ENCODE data around the gene KCNA5.

Gene KCNA5

DNA sequence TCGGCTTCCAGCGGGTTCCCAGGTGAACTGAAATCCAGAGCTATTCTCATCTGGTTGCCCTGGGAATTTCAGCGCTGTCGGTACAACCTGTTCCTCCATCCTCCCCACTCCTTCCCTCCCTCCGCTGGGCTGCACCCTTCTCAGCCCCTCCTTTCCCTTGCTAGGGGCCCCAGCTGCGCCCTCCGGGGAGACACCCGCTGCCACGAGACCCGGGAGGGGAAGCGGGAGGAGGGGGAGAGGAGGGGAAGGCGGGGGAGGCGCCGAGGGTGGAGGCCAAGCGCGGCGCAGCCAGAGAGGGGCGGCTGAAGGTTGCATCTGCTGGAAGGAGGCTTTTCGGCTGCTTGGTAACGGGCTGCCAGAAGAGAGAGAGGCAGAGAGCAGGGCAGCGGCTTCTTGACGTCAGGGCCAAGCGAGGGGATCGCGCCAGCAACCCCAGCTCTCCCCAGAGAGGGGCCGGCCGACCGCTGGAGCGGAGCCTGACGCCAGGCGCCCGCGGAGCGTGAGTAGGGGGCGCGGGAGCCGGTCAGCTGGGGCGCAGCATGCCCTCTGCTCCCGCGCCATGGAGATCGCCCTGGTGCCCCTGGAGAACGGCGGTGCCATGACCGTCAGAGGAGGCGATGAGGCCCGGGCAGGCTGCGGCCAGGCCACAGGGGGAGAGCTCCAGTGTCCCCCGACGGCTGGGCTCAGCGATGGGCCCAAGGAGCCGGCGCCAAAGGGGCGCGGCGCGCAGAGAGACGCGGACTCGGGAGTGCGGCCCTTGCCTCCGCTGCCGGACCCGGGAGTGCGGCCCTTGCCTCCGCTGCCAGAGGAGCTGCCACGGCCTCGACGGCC lies at the start of gene KCNA5:
KCNA5 (plus strand) TSS at position 291 of the 831 bp plus-strand sequence; CDS start at position 560, 269 bp downstream.
- no peak for DNase-seq (ENCODE audit: low read depth, low spot score)

DNA sequence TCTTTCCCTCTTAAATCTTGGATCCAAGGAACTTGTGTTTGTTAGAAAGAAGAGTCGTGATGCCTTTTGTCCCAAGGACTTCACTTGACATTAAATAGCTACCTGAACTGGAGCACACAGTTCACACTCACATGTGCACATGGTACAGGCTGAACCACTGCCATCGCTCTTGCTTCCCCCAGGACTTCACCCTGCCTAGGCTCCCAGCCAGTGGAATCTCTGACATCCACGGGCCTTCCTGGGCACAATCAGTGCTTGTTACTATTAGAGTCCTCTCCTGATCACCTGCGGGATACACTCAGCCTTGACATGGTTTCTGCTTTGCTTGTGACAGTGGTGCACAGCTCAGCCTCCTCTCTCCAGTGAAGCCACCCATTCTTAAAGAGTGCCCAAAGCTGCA lies 49.1 kb upstream of the KCNA5 start:
- DNase-seq (ENCODE audit: low read depth, low spot score) = no peak

DNA sequence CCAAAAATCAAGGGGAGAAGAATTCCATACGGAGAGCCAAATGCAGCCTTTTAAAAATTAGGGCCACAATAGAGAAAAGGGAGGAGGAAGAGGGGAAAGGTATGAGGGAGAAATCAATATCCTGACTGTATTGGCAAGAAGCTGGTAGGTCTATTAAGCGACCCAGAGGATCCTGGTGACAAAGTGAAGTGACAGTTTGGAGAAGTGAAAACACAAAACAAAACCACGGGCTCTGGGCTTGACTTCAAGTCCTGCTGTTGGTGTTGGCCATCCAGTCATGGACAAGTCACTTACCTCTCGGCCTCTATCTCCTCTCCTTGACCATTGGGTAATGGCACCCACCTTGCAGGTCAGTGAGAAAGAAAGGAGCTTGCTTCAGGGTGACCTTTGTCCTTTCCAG lies 47.0 kb upstream of the KCNA5 start:
- DNase-seq (ENCODE audit: low read depth, low spot score) = no peak

DNA sequence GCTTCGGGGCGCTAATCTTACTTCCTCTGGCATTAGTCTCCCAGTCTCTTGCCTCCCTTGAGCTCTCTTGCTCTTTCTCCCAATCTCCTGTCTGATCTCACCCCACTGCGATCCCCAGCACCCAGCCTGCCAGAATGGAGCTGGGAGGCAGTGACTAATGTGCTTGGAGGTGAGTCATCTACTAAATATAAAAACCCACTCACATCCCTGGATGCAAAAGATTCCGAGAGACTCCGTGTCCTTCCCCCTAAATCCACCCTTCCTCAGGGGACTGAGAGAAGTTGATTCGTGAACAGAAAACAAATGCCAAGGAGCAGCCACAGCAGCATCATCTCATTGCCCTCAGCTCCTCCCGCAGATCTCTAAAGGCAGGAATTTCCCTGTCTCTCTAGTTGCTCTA lies 45.7 kb upstream of the KCNA5 start:
- DNase-seq (ENCODE audit: low read depth, low spot score) = no peak

DNA sequence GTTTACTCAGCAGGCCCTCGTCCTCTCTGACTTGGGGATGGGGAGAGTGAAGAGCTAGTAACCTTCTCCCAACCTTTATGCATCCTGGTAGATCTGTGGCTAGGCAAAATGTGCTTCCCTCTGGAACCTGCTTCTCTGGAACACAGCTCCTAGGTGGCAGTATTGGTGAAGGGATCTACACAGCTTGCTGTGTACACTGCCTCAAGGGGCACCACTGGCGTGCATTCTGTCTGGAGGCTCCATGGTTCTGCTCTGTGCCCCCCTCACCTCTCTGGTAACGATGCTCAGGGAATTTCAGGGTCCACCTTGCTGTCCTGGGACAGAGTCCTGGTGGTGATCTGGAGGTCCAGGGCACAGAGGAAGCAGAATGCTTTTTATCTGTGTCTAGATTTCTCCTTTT lies 43.5 kb upstream of the KCNA5 start:
- DNase-seq (ENCODE audit: low read depth, low spot score) = no peak

DNA sequence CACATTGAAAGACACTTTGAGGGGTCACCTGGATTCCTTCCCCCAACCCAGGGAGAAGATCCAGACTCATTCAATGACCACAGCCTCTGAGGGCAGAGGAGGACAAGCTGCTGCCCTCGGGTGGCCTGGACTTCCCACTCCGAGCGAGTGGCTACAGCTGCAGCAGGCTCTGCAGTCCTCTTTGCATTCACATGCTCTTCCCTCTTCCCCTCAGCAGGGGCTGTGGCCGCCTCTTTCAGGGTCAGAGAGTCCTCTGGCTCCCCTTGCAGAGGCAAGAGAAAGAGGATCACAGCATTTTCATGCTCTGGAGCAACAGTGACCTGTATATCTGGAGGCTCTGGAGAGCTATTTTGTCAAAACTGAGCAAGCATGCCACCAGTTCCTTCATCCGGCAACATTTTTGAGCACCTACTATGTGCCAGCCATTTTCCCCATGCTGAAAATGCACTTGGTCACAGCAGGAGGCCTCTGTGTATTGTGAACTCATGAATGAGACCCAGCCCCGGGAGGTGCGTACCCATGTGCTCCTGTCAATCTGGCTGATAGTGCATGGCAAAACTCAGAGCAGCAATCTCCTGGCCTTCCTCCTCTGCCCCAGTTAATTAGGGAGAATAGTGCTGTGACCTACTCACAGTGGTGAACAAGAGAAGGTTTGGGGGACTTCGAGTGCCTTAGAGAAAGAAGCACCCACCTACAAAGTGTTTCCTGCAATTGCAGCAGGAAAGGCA lies 42.9 kb upstream of the KCNA5 start:
- DNase-seq (ENCODE audit: low read depth, low spot score) = no peak

DNA sequence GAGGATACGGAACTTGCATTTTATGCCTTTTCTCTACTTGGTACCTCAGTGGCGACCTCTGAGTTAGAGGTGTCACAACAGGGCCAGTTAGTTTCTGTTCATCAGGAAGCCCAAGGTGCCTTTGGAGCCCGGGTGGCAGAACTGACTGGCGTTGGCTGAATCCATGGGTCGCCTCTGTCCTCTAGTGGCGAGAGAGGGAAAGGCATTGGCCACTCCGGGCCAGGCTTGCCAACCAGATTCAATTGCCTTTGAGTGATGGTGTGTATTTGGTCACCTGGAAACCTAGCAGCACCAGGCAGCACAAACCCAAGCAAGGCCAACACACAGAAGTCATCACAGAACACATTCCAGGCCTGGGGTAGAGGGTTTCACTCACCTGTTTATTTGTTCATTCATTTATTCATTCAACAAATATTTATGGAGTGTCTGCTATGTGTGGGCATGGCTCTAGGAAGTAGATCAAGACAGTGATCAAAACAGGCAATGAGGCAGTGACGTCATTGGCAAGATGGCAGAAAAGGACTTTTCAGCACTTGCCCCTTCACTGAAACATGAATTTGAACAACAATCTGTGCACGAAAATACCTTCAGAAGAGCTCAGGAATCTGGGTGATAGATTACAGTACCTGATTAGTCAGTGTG lies 40.5 kb upstream of the KCNA5 start:
- DNase-seq (ENCODE audit: low read depth, low spot score) = no peak

DNA sequence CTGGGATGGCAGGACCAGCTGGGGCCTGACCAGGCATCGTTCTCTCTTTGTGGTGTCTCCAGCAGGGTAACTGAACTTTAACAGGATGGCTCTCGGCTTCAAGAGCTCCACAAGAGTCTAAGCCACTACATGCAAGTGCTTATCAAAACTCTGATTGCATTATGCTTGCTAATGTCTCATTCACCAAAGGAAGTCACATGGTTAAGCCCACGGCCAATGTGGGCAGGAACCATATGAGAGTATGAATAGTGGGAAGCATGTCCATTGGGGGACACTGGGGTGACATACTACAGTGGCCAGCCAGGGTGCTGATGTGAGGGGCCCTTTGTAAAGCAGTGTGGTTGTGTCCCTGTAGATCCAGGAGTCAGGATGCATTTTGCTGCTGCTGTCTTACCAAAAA lies 35.0 kb upstream of the KCNA5 start:
- DNase-seq (ENCODE audit: low read depth, low spot score) = no peak

DNA sequence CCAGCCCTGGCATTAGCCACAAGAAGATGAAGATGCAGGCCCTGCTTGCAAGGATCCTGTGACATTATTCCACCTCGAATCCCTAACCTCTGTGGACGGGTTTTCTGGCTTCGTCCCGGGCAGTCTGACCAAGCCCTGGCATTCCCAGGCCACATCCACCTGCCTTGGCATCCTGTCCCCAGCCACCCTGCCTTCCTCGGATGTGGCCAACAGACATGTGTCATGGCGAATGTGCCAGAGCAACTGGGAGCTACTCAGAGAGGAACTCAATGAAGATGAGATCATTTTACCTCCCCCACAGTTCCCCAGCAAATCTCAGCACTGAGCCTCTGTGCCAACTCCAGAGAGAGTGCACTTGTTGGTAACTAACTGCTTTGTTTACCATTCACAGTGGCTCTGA lies 33.5 kb upstream of the KCNA5 start:
- no peak for DNase-seq (ENCODE audit: low read depth, low spot score)

DNA sequence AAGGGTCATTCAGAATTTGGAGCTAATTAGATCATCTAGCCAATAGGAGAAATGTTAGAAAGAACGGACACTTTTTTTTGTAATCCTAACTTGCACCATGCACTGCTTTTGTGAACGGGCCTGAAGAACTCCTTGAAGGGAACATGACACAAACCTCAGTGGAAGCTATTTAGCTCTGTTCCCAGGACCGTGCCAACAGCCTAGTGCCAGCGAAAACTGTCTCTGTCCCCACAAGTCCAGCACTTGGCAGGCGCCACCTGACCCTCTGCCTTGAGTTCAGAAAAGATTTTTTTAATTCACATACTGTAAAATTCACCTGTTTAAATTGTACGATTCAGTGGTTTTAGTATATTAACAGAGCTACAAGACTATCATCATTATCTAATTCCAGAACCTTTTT lies 31.3 kb upstream of the KCNA5 start:
- DNase-seq (ENCODE audit: low read depth, low spot score) = no peak

DNA sequence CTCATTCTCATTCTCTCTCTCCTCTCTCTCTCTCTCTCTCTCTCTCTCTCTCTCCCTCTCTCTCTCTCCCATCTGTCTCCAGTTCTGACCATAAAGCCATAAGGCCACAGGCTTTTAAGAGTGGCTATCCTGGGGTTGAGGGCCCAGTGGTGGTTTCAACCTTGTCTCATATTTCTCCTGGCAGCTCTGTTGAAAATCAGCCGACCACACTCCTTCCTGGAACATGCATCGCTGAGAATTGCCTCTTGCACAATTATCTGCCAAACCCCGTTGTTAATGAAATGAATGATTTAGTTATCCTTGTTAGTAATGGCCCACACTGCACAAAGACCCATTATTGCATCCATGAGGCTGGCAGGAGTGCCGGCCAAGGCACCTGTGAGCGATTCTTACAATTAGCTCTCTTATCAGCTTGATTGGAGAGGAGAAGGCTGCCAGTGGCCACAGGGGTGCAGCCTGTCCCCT lies 30.4 kb upstream of the KCNA5 start:
- no peak for DNase-seq (ENCODE audit: low read depth, low spot score)

DNA sequence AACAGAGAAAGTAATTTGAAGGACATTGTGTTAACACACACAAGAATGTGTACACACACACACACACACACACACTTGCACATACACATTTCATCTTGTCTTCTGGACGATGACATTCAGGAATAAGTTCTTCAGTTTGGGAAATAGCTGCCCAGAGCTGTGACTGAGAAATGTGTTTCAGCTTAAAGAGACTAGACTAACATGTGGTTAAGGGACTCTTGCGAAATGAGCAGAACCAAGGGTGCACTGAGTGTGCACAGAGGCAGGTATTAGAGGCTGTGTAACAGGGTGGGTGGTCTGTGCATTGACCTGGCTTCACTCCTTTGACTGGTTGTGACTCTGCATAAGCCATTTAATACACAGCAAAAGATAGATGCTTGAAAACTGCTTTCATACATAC lies 29.4 kb upstream of the KCNA5 start:
- no peak for DNase-seq (ENCODE audit: low read depth, low spot score)

DNA sequence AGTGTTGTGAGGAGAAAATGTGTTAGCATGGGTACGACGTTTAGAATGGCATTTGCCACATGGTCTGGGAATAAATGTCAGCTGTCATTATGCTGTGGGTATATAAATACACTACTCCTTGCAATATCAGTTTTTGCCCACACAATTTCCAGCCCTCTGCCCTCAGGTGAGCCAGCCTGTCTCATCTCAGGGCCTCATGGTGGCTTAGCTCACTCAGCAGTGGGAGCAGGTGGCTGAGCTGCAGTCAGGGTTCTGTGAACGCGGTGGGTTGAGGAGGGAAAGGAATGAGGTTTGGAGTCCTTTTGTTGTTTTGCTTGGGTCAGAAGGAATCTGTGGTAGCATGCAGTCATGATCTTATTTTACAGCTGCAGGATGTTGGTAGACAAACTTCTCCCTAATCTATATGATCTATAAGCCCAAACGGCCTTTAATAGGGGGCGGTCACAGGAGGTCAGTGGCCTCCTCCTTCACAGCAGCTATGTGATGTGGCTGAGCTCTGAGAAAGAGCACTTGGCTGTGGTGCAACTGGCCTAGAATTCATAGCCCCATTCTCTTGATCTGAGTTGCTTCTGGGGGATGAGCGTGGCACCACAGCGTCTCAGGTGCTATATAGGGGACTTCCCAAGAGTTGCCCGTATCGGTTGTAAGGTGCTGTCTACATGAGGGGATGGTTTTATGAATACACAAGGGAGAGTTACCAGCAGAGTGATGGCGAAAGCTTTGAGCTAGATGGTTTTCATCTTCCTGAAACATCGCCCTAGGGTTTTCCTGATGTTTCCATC lies 27.8 kb upstream of the KCNA5 start:
- DNase-seq (ENCODE audit: low read depth, low spot score) = no peak

DNA sequence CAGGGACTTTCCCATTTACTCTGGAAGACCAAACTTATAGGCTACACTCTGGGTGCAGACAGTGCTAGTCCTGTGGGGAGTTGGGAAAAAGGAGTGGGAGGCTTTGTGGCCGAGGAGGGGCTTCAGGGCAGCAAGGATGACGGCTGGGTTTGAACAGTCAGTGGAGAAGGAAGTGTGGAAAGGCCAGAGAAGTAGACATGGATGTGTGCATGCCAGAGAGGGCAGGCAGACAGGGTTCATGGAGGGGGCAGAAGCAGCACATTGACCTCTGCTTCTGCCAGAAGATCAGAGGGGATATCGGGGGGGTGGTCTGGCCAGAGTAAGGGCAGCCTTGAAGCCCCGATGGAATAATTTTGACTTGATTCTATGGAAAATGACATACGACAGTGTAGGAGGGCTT lies 27.2 kb upstream of the KCNA5 start:
- DNase-seq (ENCODE audit: low read depth, low spot score) = no peak

DNA sequence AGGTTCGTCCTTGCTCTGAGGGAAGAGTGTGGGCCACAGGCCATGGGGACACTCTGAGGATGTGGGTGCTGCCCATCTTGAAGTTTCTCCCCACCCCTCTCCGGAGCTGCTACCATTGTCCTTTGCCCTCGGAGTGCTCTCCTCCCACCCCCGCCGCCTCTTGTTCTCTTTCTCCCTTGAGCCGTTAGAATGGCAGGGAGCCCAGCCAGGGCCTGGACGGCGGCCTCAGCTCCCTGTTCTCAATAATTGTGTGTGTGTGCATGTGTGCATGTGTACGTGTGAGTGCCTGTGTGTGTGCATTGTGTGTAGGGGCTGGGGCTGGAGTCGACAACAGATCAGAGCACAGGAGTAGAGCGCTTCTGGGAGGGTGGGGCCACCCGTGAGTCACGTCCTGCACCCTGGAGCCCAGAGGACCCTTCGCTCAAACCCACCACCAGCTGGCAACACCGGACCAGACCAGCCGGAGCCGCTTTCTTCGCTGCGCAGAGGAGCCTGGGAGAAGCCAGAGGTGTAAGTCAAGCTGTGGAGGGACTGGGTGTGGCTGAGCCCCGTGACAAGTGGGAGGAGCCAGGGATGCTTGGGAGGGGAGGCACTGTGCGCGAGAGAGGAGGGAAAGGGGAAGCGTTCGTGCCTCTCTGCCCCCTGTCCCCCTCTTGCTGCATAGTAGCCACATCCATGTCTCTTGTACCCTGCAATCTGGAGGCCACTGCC lies 25.9 kb upstream of the KCNA5 start:
- DNase-seq (ENCODE audit: low read depth, low spot score) = no peak

DNA sequence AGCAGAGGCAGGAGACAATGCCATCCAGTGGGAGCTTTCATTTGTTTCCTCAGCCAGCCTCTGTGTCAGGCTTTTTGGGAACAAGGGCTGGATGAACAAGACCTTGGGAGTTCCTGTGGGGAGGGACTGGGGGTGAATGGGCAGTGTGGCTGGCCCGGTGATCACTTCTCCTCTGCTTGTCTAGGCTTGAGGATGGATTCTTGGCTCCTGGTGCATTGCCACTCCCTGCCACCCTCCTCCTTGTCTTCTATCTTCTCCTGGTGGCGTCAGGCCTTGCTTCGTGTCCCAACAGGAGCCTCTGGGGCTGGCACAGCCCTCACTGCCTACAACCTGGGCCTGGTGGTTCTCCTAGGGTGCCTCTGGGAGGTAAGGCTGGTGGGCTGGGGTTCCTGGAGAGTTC lies 25.0 kb upstream of the KCNA5 start:
- DNase-seq (ENCODE audit: low read depth, low spot score) = no peak

DNA sequence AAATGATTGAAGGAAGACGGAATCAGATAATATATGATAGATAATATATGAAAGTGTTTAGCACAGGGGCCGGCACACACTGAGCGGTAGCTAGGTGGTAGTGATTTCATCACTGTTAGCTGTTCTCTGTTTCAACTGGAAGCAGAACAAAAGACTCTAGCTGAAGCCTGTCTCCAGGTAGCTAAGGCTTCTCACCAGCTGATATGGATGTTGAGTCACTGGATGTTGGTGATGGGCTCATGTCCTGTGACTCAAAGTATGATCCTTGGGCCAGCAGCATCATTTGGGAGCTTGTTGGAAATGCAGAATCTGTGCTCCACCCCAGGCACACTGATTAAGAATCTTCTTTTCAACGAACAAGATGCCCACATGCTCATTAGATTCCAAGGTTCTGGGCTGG lies 21.7 kb upstream of the KCNA5 start:
- no peak for DNase-seq (ENCODE audit: low read depth, low spot score)

DNA sequence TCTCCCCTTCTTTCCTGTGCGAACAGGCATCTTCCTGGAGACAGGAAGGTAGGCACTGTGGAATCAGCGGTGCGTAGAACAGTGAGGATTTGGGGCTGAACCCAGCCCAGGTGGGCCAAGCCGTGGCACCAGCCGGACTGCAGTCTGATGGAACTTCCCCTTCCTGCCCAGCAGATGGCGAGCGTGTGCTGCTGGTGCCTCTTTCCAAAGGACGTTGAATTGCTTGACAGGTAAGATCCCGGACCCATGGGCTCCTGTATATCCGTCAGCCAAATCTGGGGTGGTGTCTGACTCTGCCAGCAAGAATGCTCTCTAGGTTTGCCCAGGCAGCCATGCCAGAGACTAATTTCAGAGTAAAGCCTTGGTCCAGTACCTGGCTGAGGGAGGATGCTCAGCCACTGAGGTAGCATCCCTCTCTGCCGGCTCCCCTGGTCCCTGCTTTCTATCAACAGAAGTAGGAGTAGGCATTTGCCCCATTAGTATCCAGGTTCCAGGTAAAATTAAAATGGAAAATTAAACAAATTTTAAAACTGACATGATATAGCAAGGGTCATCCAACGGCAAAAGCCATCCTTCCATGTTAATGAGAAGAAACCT lies 21.1 kb upstream of the KCNA5 start:
- DNase-seq (ENCODE audit: low read depth, low spot score) = no peak

DNA sequence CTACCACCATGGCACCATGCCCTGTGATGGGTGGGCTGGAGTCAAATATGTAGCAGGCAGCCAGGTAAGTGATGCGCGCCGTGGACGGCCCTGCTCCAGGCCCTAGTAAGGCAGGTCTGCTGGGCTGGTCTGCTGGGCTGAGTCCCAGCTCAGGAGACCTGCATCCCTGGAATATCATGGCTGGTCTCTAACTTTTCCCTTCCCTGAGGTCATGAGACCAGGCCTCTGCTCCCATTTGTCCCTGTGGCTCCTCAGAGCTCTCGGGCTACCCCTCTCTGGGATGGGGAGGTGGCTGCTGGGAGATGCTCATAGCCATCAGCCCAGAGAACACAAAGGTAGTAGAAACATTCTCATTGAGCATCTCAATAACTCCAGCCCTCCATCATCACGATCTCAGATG lies 19.8 kb upstream of the KCNA5 start:
- DNase-seq (ENCODE audit: low read depth, low spot score) = no peak

DNA sequence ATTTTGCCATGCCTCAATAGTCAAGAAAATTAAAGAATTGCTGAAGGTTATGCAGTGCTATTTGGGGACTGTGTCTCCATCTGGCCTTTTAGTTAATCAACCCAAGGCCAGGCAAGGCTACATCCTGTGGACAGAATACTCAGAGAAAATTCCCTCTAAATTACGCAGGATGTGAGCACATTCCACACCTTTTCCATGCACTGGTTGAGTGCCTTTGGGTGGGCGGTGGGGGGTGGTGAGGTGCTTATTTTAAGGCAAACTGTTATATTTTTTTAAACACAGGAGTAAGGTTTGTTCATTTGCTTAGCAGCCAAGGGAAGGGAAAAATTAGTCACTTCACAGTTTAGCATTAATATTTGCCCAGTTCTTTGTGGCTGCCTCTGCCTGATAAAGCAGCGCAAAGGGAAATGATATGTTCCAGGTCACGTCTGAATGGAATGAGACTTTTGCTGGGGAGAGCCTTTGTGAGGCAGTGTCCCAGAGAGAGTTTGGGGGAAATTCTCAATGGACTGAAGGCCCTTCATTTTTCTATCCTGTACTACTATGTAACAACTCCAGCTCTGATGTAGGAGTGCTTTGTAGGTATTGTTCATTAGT lies 17.2 kb upstream of the KCNA5 start:
- DNase-seq (ENCODE audit: low read depth, low spot score) = no peak
